GM10266 (cell line): ENCODE results near the gene FHIT.

ENCODE experiments used
- DNase-seq: peaks from one replicate; pipeline ENCODE4 v3.0.0; 2012; ENCODE audit errors: extremely low spot score
- CTCF ChIP-seq: IDR thresholded peaks from 2 replicates; pipeline ENCODE4 v1.5.1; 2012; ENCODE audit warnings: mild to moderate bottlenecking, low read depth; ENCODE audit not compliant: control insufficient read depth, insufficient read depth; ENCODE audit errors: missing control alignments

Gene FHIT

GRCh38 chr3:60056404-60056803 is 1194.8 kb downstream of the FHIT start:
- no peak for TF ChIP-seq CTCF
- DNase-seq: no peak

- TF ChIP-seq CTCF: no peak
- no peak for DNase-seq
These were observed 1195.5 kb downstream of the FHIT start for GRCh38 chr3:60055765-60056164.

- TF ChIP-seq CTCF: no peak
- DNase-seq: no peak
These were observed 1197.6 kb downstream of the FHIT start for GRCh38 chr3:60053526-60054265.

GRCh38 chr3:60048447-60048848 is 1202.8 kb downstream of the FHIT start:
- TF ChIP-seq CTCF: no peak
- DNase-seq: no peak

GRCh38 chr3:60047426-60048200 is 1203.6 kb downstream of the FHIT start:
- TF ChIP-seq CTCF: no peak
- DNase-seq: no peak

GRCh38 chr3:60046210-60046609 is 1205.0 kb downstream of the FHIT start:
- DNase-seq: no peak
- no peak for TF ChIP-seq CTCF

- no peak for DNase-seq
- no peak for TF ChIP-seq CTCF
These were observed 1205.6 kb downstream of the FHIT start for GRCh38 chr3:60045686-60046085.
